NCI-H2029 (cell line): ENCODE results near the gene TBC1D26.
"Not testable (repeated sequence)": the region's sequence is repeated elsewhere in the genome, so short reads cannot be mapped to it uniquely, and the experiment has no call there.

Source experiments
- DNase-seq: peaks from one replicate; lab custom pipeline; 2025; lab: John Stamatoyannopoulos, UW

The TBC1D26 gene

DNA sequence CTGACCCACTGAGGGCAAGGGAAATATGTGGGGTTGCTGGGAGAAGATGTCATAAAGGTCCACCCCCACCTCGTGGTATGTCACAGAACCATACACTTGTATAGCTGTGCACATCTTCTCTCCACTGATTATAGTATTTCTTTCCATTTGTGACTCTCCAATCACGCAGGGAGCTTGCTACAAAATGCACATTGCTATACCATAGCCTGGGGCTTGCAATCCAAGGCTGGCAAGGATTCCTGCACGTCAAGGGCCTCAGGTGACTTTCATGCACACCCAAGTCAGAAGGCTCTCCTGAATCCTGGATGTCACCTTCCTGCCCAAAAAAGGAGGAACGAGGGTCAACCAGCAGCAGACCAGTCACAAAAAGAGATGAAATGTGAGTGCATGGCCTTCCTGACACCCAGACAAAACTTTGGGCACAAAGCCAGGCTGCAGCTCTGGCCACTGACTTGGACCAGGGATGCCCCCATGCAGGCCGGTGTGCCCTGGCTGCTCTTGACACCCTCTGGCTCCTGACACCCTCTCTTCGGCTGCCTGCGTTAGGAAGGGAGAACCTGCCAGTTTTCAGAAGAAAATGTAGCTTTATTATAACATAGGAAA lies 12.1 kb downstream of the TBC1D26 start:
- DNase-seq: no peak

DNA sequence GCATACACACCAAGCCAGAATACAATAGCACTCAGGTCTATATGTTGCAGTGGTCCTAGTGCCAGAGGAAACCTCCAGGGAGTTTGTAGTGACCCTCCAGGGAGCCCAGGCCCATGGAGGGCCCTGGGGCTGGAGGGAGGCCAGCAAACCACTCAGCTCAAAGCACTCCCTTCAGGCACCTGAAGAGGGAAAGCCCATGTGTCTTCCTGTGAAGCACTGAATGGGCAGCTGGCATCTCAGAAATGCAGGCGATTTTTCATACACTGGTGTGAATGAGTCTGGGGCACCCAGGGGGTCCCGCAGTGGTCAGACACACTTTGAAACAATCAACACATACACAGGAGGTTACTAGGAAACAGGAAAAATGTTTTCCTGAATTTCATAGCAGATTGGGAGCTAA lies 12.8 kb downstream of the TBC1D26 start:
- peak; percentile 63 for DNase-seq

DNA sequence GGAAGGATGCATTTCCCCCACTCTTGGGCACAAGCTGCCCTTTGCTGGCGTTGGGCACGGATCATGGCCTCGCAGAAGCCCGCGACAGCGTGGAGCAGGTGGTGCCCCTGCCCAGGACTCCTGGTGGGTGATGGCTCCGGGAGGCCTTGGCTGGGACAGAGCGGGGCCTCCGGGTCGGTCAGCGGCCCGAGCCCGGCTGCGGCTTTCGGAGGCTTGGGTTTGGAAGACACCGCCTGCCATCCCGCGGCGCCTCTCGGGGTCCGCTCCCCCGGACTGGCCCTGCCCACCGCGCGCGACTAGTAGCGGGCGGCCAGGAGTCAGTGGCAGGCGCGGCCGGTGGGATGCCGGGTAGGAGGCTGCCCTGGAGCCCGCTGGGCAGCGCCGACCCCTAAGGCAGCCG lies 17.3 kb downstream of the TBC1D26 start:
- not testable (repeated sequence) for DNase-seq

DNA sequence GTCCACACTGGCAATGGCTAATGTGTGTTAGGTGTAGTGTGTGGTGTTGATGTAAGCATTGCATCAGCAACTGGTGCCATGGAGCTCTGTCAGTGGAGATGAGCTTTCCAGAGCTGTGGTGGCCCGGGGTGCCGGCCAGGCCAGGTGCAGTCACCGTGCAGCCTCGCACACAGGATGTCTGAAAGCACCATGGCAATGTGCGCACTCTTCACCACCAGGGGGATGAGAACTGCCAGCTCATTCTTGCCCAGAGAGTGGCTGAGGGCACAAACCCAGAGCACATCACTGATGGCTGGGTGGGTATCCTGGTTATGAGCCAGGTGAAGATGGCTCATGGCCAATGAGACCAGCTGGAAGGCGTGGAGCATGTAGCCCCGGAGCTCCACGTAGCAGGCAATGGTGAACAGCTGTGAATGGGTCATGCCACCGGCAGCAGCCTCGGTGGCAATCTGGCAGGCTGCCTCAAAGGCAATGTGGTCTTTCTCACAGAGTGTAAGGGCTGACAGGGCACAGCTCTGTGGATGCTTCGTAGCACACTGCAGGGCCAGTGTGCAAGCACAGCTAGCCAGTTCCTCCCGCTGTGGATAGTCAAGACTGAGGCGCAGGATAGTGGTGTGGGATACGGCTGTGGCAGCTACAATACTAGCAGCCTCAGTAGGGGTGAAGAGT lies 36.9 kb downstream of the TBC1D26 start:
- not testable (repeated sequence) for DNase-seq

DNA sequence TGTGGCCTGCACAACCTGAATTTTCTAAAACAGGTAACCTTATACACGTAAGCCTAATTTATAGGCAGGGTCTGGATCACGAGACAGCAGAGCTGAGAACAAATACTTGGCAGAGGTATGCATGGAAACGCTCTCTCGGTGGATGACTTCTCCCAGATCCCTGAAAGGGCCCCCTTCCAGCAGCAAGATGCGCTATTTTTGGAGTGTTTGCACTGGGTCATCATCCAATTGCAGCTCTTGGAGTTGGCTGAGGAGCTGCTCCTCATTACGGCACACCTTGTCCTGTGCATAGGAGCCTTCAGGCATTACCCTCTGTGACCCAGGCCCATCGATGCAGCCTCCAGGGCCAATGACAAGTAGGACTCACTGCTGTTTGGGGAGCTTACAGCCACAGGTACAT lies 38.6 kb downstream of the TBC1D26 start:
- DNase-seq: not testable (repeated sequence)

DNA sequence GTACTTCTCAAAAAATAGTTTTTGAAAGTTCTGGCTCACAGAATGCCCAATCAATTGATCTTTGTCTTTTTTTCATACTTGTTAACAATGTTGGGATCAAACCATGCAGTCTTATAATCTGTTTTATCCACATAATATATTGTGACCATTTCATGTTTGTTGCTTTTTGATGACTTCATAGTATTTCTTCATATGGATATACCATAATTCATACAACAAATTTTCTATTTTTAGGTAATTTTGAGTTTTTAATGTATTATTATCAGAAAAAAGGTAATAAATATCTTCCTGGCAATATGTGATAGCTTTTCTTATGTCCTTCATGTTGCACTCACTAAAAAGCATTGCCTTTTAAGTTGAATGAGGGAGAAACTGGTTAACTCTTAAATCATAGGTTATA lies 44.8 kb downstream of the TBC1D26 start:
- no peak for DNase-seq

DNA sequence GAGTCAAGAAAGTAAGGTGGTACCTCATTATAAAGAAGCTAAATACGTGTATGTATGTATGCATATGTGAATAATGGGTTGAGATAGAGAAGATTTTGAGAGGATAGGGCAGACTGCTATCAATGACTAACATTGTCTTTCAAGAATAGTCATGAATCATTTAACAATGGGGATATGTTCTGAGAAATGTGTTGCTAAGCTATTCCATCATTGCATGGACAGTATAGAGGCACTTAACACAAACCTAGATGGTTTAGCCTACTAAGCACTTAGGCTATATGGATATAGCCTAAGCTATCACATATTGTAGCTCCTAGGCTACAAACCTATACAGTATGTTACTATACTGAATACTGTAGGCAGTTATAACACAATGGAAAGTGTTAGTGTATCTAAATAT lies 45.2 kb downstream of the TBC1D26 start:
- no peak for DNase-seq

DNA sequence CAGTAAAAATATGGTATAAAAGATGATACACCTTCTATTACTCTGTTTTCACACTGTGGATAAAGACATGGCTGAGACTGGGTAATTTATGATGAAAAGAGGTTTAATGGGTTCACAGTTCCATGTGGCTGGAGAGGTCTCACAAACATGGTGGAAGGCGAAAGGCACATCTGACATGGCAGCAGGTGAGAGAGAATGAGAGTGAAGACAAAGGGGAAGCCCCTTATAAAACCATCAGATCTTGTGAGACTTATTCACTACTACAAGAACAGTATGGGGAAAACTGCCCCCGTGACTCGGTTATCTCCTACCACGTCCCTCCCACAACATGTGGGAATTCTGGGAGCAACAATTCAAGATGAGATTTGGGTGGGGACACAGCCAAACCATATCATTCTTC lies 45.6 kb downstream of the TBC1D26 start:
- no peak for DNase-seq

DNA sequence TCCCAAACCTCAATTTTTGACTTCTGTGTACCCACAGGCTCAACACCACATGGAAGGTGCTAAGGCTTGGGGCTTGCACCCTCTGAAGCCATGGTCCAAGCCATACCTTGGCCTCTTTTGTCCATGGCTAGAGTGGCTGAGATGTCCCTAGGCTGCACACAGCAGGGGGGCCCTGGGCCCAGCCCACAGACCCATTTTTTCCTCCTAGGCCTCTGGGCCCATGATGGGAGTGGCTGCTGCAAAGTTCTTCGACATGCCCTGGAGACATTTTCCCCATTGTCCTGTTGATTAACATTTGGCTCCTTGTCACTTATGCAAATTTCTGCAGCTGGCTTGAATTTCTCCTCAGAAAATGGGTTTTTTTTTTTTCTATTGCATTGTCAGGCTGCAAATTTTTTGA lies 47.0 kb downstream of the TBC1D26 start:
- no peak for DNase-seq

DNA sequence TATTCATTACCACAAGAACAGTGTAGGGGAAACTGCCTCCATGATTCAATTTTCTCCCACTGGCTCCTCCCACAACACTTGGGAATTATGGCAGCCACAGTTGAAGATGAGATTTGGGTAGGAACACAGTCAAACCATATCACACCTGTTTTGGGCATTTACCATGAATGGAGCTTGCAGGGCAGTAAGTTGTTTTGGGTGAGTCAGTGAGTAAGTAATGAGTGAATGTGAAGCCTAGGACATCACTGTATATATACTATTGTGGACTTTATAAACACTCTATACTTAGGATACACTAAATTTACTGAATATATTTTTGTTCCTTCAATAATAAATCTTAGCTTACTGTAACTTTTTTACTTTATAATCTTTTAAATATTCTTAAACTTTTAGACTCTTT lies 48.1 kb downstream of the TBC1D26 start:
- no peak for DNase-seq

DNA sequence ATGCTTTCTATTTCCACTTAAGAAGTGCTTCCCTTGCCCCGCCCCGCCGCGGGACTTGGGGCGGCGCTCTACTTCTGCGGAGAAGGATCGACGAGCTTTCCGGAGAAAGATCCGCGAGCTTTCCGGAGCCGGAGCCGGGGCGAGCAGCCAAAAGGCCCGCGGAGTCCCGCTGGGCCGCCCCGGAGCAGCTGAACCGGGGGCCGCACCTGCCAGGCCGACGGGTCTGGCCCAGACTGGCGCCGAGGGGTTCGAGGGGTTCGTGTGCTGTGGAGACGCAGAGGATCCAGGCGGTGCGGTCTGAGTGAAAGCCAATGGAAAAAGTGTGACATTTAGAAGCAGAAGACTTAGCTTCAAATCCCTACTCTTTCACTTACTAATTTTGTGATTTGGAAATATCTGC lies 50.8 kb downstream of the TBC1D26 start:
- no peak for DNase-seq

DNA sequence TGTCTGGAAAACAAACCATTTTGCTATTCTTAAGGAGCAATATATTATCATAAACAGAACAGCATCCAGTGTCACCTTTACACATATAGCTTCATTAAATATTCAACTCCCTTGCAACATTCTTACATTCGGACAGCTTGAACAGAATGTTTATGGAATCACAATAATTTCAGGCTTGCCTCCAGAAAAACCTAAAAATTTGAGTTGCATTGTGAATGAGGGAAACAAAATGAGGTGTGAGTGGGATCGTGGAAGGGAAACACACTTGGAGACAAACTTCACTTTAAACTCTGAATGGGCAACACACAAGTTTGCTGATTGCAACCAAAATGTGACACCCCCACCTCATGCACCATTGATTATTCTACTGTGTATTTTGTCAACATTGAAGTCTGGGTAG lies 51.4 kb downstream of the TBC1D26 start:
- no peak for DNase-seq

DNA sequence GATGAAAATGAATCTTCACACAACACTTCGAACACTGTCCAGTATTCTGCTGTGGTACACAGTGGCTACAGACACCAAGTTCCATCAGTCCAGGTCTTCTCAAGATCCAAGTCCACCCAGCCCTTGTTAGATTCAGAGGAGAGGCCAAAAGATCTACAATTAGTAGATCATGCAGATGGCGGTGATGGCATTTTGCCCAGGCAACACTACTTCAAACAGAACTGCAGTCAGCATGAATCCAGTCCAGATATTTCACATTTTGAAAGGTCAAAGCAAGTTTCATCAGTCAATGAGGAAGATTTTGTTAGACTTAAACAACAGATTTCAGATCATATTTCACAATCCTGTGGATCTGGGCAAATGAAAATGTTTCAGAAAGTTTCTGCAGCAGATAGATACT lies 52.3 kb downstream of the TBC1D26 start:
- DNase-seq: not testable (repeated sequence)

DNA sequence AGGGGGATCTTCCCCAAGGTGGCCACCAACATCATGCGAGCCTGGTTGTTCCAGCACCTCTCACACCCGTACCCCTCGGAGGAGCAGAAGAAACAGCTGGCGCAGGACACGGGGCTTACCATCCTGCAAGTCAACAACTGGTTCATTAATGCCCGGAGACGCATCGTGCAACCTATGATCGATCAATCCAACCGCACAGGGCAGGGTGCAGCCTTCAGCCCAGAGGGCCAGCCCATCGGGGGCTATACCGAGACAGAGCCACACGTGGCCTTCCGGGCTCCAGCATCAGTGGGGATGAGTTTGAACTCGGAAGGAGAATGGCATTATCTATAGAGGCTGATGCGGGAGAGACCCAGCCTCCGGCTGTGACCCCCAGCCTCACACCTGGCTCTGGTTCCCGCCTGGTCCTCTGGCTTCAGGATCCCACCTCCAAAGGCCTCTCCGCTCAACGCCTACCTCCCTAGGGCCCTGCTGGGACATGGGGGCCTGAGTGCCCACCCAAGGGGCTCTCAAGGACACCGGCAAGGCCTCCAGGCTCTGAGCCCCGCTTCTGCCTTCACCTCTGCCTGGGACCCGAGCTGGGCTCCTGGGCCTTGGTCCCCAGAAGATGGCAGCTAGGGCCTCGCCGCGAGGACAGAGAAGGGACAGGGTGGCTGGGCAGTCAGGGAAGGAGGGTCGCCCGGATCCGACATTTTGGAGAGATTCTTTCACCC lies 55.4 kb downstream of the TBC1D26 start:
- not testable (repeated sequence) for DNase-seq

DNA sequence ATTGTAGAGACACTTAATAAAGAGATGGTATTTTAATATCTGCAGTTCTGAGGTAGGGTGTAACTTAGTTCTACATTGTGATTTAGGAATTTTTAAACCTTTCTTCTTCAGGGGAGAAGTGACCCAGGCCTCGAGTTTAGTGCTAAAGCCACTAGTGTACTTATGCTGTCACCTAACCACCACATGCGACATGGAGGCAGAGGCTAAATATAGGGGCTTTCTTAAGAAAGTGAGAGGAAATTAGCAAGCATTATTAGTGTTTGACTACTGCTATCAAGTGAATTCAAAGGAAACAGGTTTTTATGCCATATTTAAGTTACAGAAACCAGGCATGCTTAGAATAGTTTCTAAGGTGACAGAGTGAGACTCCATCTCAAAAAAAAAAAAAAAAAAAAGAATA lies 56.3 kb downstream of the TBC1D26 start:
- not testable (repeated sequence) for DNase-seq
